ENCODE data around the gene OLFM4. TPM values are rescaled to one million over a fixed set of nuclear protein-coding genes. Genes with fewer than 3 reads are reported as not detected.

OLFM4 gene
- total and polyA plus RNA-seq, 2 donors (not counting 3 experiments of a cell fraction or from before 2014, with no cell fraction given), result not detected

DNA sequence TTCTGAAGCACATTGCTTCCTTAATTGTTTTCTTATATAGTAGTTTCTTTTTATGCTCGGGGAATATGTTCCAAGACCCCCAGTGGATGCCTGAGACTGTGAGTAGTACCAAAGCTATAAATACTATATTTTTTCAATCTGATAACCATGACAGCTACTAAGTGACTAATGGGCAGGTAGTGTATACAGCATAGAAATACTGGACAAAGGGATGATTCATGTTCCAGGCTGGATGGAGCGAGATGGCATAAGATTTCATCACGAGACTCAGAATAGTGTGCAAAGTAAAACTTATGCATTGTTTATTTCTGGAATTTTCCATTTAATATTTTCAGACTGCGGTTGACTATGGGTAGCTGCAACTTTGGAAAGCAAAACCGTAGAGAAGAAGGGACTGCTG lies 47.9 kb upstream of the OLFM4 start:
- H2AFZ ChIP-seq (ENCODE audit: low read depth, low read length), result no peak overlapping the region
- DNase-seq (ENCODE audit: low read depth, low spot score), result no peak
- H3K27me3 ChIP-seq (ENCODE audit: control insufficient read depth in 2 of 2, insufficient read depth in 2 of 2, low read length in 2 of 2), result no peaks in the 10 kb centered on the region
- TF ChIP-seq, protein P1, sequence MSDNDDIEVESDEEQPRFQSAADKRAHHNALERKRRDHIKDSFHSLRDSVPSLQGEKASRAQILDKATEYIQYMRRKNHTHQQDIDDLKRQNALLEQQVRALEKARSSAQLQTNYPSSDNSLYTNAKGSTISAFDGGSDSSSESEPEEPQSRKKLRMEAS (IDR thresholded peaks at IDR 0.05; ENCODE audit: insufficient read depth, insufficient read length), result no peak
- TF ChIP-seq POLR2A (IDR thresholded peaks at IDR 0.05; ENCODE audit: low read depth, low read length), result no peak
- TF ChIP-seq MYC (IDR thresholded peaks at IDR 0.05; ENCODE audit: low read depth, low read length), result no peak
- no peak for TF ChIP-seq EZH2 (IDR thresholded peaks at IDR 0.05; ENCODE audit: borderline replicate concordance, low read depth, low read length, severe bottlenecking)
- intact Hi-C loops (cut with micrococcal nuclease) (no loop called here), dilution Hi-C loops (cut with MboI; ENCODE audit: extremely low pct_ligation_motif_present, low sequenced_read_pairs) (no loop called here)
- no peaks in the 10 kb centered on the region for H4K20me1 ChIP-seq (replicated peaks; ENCODE audit: control insufficient read depth, extremely low read depth, insufficient read depth, low read length)
- no peak overlapping the region for H3K4me2 ChIP-seq (ENCODE audit: insufficient read depth, low read length)
- ChIA-PET CTCF (interaction anchor here (1.1 kb wide), 1 partner anchor 12 kb away, joined by 5 read pairs; no protein-coding TSS in a partner anchor), POLR2A (no interaction called here)
- no TSS peak for BruUV-seq (replicated peaks)
- no peak overlapping the region for H3K4me3 ChIP-seq (replicated peaks in 1 of 3; ENCODE audit: insufficient read depth in 1 of 3, low read depth in 1 of 3, low read length in 3 of 3)
- H3K9me3 ChIP-seq (replicated peaks; ENCODE audit: control insufficient read depth, insufficient read depth, low read length), result no peaks in the 10 kb centered on the region
- no peaks in the 10 kb centered on the region for H3K9me1 ChIP-seq (replicated peaks; ENCODE audit: control insufficient read depth, extremely low read depth, insufficient read depth, low read length)
- no peaks in the 10 kb centered on the region for H3K79me2 ChIP-seq (ENCODE audit: control insufficient read depth, insufficient read depth, low read length)
- no peaks in the 10 kb centered on the region for H3K36me3 ChIP-seq (ENCODE audit: control insufficient read depth in 2 of 2, extremely low read depth in 1 of 2, insufficient read depth in 2 of 2, low read length in 2 of 2)
- H3K9ac ChIP-seq (replicated peaks; ENCODE audit: extremely low read depth, insufficient read depth, low read length), result no peak overlapping the region
- H3K4me1 ChIP-seq (ENCODE audit: control insufficient read depth, extremely low read depth, insufficient read depth, low read length), result no peaks in the 10 kb centered on the region
- FAIRE-seq, result no peak
- no peak overlapping the region for H3K27ac ChIP-seq (ENCODE audit: insufficient read depth, low read depth, low read length)

DNA sequence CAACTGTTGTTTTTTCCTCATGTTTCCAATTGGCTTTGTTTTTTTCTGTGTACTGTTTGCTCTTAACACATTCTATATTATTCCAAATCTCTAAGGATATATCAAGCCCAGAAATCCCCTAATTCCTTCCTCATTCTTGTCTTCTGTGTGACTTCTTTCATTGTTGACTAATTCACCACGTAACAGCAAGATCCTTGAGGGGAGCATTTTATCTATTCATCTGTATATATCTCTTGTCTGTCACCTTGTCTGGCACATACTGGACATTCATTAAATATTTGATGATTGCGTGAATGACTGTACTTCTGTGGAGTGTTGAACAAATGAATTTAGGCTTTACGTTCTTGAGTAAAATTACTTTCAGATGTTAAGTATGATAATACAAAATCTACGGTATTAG lies 44.8 kb upstream of the OLFM4 start:
- H3K36me3 ChIP-seq (ENCODE audit: control insufficient read depth in 2 of 2, extremely low read depth in 1 of 2, insufficient read depth in 2 of 2, low read length in 2 of 2), result no peaks in the 10 kb centered on the region
- BruUV-seq (replicated peaks), result no TSS peak
- intact Hi-C loops (cut with micrococcal nuclease), result no loop called here
- no peak overlapping the region for H3K4me3 ChIP-seq (replicated peaks in 1 of 3; ENCODE audit: insufficient read depth in 1 of 3, low read depth in 1 of 3, low read length in 3 of 3)
- dilution Hi-C loops (cut with MboI; ENCODE audit: extremely low pct_ligation_motif_present, low sequenced_read_pairs), result no loop called here
- H3K9ac ChIP-seq (replicated peaks; ENCODE audit: extremely low read depth, insufficient read depth, low read length), result no peak overlapping the region
- POLR2A ChIA-PET, result no interaction called here
- no peaks in the 10 kb centered on the region for H3K79me2 ChIP-seq (ENCODE audit: control insufficient read depth, insufficient read depth, low read length)
- no peaks in the 10 kb centered on the region for H3K9me1 ChIP-seq (replicated peaks; ENCODE audit: control insufficient read depth, extremely low read depth, insufficient read depth, low read length)
- no peaks in the 10 kb centered on the region for H3K9me3 ChIP-seq (replicated peaks; ENCODE audit: control insufficient read depth, insufficient read depth, low read length)
- CTCF ChIA-PET, result no interaction called here
- H3K4me1 ChIP-seq (ENCODE audit: control insufficient read depth, extremely low read depth, insufficient read depth, low read length), result no peaks in the 10 kb centered on the region
- H4K20me1 ChIP-seq (replicated peaks; ENCODE audit: control insufficient read depth, extremely low read depth, insufficient read depth, low read length), result no peaks in the 10 kb centered on the region
- DNase-seq (ENCODE audit: low read depth, low spot score) (no peak), FAIRE-seq (no peak)
- no peaks in the 10 kb centered on the region for H3K27me3 ChIP-seq (ENCODE audit: control insufficient read depth in 2 of 2, insufficient read depth in 2 of 2, low read length in 2 of 2)
- H3K27ac ChIP-seq (ENCODE audit: insufficient read depth, low read depth, low read length), result no peak overlapping the region
- TF ChIP-seq POLR2AphosphoS5 (IDR thresholded peaks at IDR 0.05; ENCODE audit: insufficient read depth, low read depth, low read length) (no peak), JUN (IDR thresholded peaks at IDR 0.05; ENCODE audit: borderline replicate concordance, insufficient read depth, insufficient read length, low read depth) (no peak), GATA2 (IDR thresholded peaks at IDR 0.05; ENCODE audit: insufficient read depth, insufficient read length, low read depth, low read length) (no peak)
- no peak overlapping the region for H3K4me2 ChIP-seq (ENCODE audit: insufficient read depth, low read length)
- no peak overlapping the region for H2AFZ ChIP-seq (ENCODE audit: low read depth, low read length)

Data from endothelial cell of umbilical vein (primary cell).